Fibroblast of mammary gland (primary cell): Measurements from ENCODE around the gene PTPRN2.

Experiments used
- DNase-seq: peaks from one replicate; pipeline ENCODE4 v3.0.0-alpha.2; 2010; ENCODE audit warnings: low read depth
- H3K4me3 ChIP-seq: 2 replicates; pipeline ENCODE4 v1.5.1; 2011; ENCODE audit warnings: low read depth, mild to moderate bottlenecking, low read length, moderate library complexity; ENCODE audit not compliant: control insufficient read depth
- CTCF ChIP-seq: conservative IDR thresholded peaks from 2 replicates; pipeline ENCODE4 v1.5.1; 2011; ENCODE audit warnings: low read depth, low read length, inconsistent platforms; ENCODE audit not compliant: control insufficient read depth, insufficient read depth

The PTPRN2 gene

GRCh38 chr7:157873664-157874063 lies 714.0 kb downstream of the PTPRN2 start:
- no peak for DNase-seq
- no peak for TF ChIP-seq CTCF
- H3K4me3 ChIP-seq = no peak overlapping the region

- no peak overlapping the region for H3K4me3 ChIP-seq
- no peak for DNase-seq
- no peak for TF ChIP-seq CTCF
These were observed 714.4 kb downstream of the PTPRN2 start for GRCh38 chr7:157873181-157873580.

- no peak for DNase-seq
- TF ChIP-seq CTCF = no peak
These were observed 715.2 kb downstream of the PTPRN2 start for GRCh38 chr7:157872447-157872846.

GRCh38 chr7:157871681-157872080 lies 715.9 kb downstream of the PTPRN2 start:
- TF ChIP-seq CTCF = no peak
- DNase-seq = no peak
- no peak overlapping the region for H3K4me3 ChIP-seq

More at GRCh38 chr7:157872447-157872846, 715.2 kb downstream of the PTPRN2 start:
- H3K4me3 ChIP-seq = no peak overlapping the region

- no peak for DNase-seq
- no peak for TF ChIP-seq CTCF
- no peak overlapping the region for H3K4me3 ChIP-seq
These were observed 716.9 kb downstream of the PTPRN2 start for GRCh38 chr7:157870644-157871290.

GRCh38 chr7:157869793-157870192 lies 717.8 kb downstream of the PTPRN2 start:
- TF ChIP-seq CTCF = no peak
- DNase-seq = no peak
- no peak overlapping the region for H3K4me3 ChIP-seq
